CD4-positive, alpha-beta T cell (primary cell): Measurements from ENCODE around the gene CPEB1. TPM values are rescaled to one million over a fixed set of nuclear protein-coding genes. Genes with fewer than 3 reads are reported as not detected.
A peak's percentile ranks its signal among the peaks of the same experiment; 100 is the strongest.
"Not testable (repeated sequence)": the region's sequence is repeated elsewhere in the genome, so short reads cannot be mapped to it uniquely, and the experiment has no call there.

Experiments used
- ATAC-seq: fragments of 200-7000 bp; cut with Tn5 transposase; one replicate; pipeline ENCODE4 v1.10.0; 2022; ENCODE audit warnings: mild to moderate bottlenecking; ENCODE audit not compliant: poor library complexity
- CTCF ChIA-PET: fragments of 350-600 bp; sonication (Branson Sonifier 250); formaldehyde crosslinking; loops from one replicate; lab custom pipeline; 2021; ENCODE audit warnings: antibody characterized with exemption, inconsistent platforms; lab: Charles Lee
- POLR2A ChIA-PET: fragments of 350-600 bp; sonication (Branson Sonifier 250); formaldehyde crosslinking; loops from one replicate; lab custom pipeline; 2021; ENCODE audit warnings: antibody characterized with exemption, inconsistent platforms; lab: Charles Lee
- DNase-seq, 14 experiments: peaks; one replicate each; pipeline ENCODE4 v3.0.0-alpha.2; 2013 to 2020; ENCODE audit warnings: mixed read lengths in 2 of 14
- H3K27ac ChIP-seq, 2 donors: one replicate each; pipeline versions ENCODE4 v1.5.1 to v1.7.0; 2013; ENCODE audit warnings: low read length in 2 of 2, low read depth in 1 of 2, mild to moderate bottlenecking in 1 of 2
- H3K27me3 ChIP-seq, 2 experiments: 1 replicate in 1 of 2; 2 replicates in 1 of 2; pipeline versions ENCODE4 v1.6.1 to v1.7.0; 2013; ENCODE audit warnings: low read length in 2 of 2, control low read depth in 1 of 2, mild to moderate bottlenecking in 1 of 2, moderate library complexity in 1 of 2; ENCODE audit not compliant: insufficient read depth in 2 of 2, control insufficient read depth in 1 of 2
- H3K36me3 ChIP-seq: one replicate; pipeline ENCODE4 v1.6.1; 2013; ENCODE audit warnings: low read length, control low read depth; ENCODE audit not compliant: insufficient read depth
- H3K4me1 ChIP-seq: one replicate; pipeline ENCODE4 v1.6.1; 2013; ENCODE audit warnings: low read length, control low read depth; ENCODE audit not compliant: insufficient read depth
- H3K4me3 ChIP-seq: one replicate; pipeline ENCODE4 v1.5.1; 2013; ENCODE audit warnings: mild to moderate bottlenecking, low read length, moderate library complexity
- H3K9me3 ChIP-seq, 2 experiments: 1 replicate in 1 of 2; 2 replicates in 1 of 2; pipeline versions ENCODE4 v1.6.1 to v1.7.0; 2013; ENCODE audit warnings: low read length in 2 of 2, mild to moderate bottlenecking in 2 of 2, control low read depth in 1 of 2, moderate library complexity in 1 of 2; ENCODE audit not compliant: control insufficient read depth in 1 of 2, insufficient read depth in 1 of 2
- H3K27ac Mint-ChIP-seq: one replicate; pipeline ENCODE4 v1.8.0; 2020; ENCODE audit warnings: mixed read lengths
- H3K27me3 Mint-ChIP-seq: one replicate; pipeline ENCODE4 v1.8.0; 2021; ENCODE audit warnings: mixed read lengths
- H3K36me3 Mint-ChIP-seq: one replicate; pipeline ENCODE4 v1.8.0; 2021; ENCODE audit warnings: low read depth, mixed read lengths
- H3K4me1 Mint-ChIP-seq: one replicate; pipeline ENCODE4 v1.8.0; 2021; ENCODE audit warnings: low read depth, mixed read lengths
- H3K4me3 Mint-ChIP-seq: one replicate; pipeline ENCODE4 v1.8.0; 2020; ENCODE audit warnings: mild to moderate bottlenecking, mixed read lengths
- H3K9me3 Mint-ChIP-seq: one replicate; pipeline ENCODE4 v1.8.0; 2020; ENCODE audit warnings: mixed read lengths
- CTCF ChIP-seq: fragments of 200-600 bp; IDR thresholded peaks from one replicate; pipeline ENCODE4 v1.8.0; 2022; ENCODE audit warnings: antibody characterized with exemption, mild to moderate bottlenecking
- intact Hi-C, 2 experiments: fragments of 100-400 bp; cut with DNase I in 1 of 2; cut with micrococcal nuclease in 1 of 2; formaldehyde crosslinking; loops; one replicate each; pipeline versions ENCODE4 v1.15.1 to v1.9.0; 2023 to 2025; cut with DNase I, micrococcal nuclease
- total RNA-seq, 174 experiments: library from RNA in 2 of 174; stranded (reverse) in 2 of 174; gene quantifications; one replicate each; pipeline ENCODE4 v1.2.3 and lab custom pipeline; 2021 to 2026

Gene CPEB1
- total RNA-seq, 2 experiments from 2014 or later, result 0.19 to 0.61 TPM

- Histone ChIP-seq H3K36me3 (peaks cover 24% of the 10 kb centered on the region), H3K27me3 (no peaks in the 10 kb centered on the region), H3K4me1 (peaks cover 7% of the 10 kb centered on the region), H3K4me3 (no peak overlapping the region), H3K27ac (no peak overlapping the region), H3K9me3 (no peaks in the 10 kb centered on the region)
- Mint-ChIP-seq H3K27ac (no peak overlapping the region), H3K4me1 (no peaks in the 10 kb centered on the region), H3K9me3 (no peaks in the 10 kb centered on the region), H3K27me3 (no peaks in the 10 kb centered on the region), H3K36me3 (peaks cover 42% of the 10 kb centered on the region), H3K4me3 (no peak overlapping the region)
- CTCF ChIA-PET, result interaction anchor here (1.3 to 3.2 kb wide), 2 partner anchors 10 to 469 kb away, joined by 8 to 58 read pairs; partner anchors contain the start of gene RPS17
- intact Hi-C loops, result no loop called here
- DNase-seq (peak in 1 of 14 experiments; percentile 14), ATAC-seq (no peak)
- POLR2A ChIA-PET, result interaction anchor here (1.1 to 3.8 kb wide), 2 partner anchors 9 to 149 kb away, joined by 3 to 54 read pairs; partner anchors contain the start of gene RPS17
- no peak for TF ChIP-seq CTCF
These were observed 115.4 kb downstream of the CPEB1 start for GRCh38 chr15:82531496-82532382.

- CTCF ChIA-PET, result interaction anchor here (0.6 to 3.2 kb wide), 10 partner anchors 11 to 480 kb away, joined by 3 to 58 read pairs (median 3); partner anchors contain the start of gene RPS17
- Histone ChIP-seq H3K4me3 (peak overlapping the region; percentile 46), H3K9me3 (no peaks in the 10 kb centered on the region), H3K27ac (no peak overlapping the region), H3K36me3 (peaks cover 14% of the 10 kb centered on the region), H3K27me3 (no peaks in the 10 kb centered on the region), H3K4me1 (peaks cover 7% of the 10 kb centered on the region)
- Mint-ChIP-seq H3K4me1 (no peaks in the 10 kb centered on the region), H3K27me3 (no peaks in the 10 kb centered on the region), H3K9me3 (no peaks in the 10 kb centered on the region), H3K36me3 (peaks cover 33% of the 10 kb centered on the region), H3K27ac (no peak overlapping the region), H3K4me3 (peak overlapping the region; percentile 77)
- TF ChIP-seq CTCF, result peak; percentile 88
- POLR2A ChIA-PET, result interaction anchor here (0.7 to 3.8 kb wide), 3 partner anchors 10 to 455 kb away, joined by 3 to 54 read pairs (median 3); partner anchors contain the start of genes RAMAC and RPS17
- ATAC-seq (peak; percentile 94), DNase-seq (peak; percentile 41 to 84 (median 64))
- intact Hi-C loops, result no loop called here
These were observed 116.4 kb downstream of the CPEB1 start for GRCh38 chr15:82530606-82531379.

- ChIA-PET POLR2A (interaction anchor here (3.8 kb wide), 1 partner anchor 10 kb away, joined by 54 read pairs; the partner anchor contains the start of gene RPS17), CTCF (interaction anchor here (1.4 to 3.2 kb wide), 3 partner anchors 11 to 281 kb away, joined by 4 to 58 read pairs (median 7); partner anchors contain the start of gene RPS17)
- TF ChIP-seq CTCF, result no peak
- H3K27ac Mint-ChIP-seq, result no peak overlapping the region
- H3K9me3 Mint-ChIP-seq, result no peaks in the 10 kb centered on the region
- H3K27me3 Mint-ChIP-seq, result no peaks in the 10 kb centered on the region
- no peak overlapping the region for H3K27ac ChIP-seq
- H3K9me3 ChIP-seq, result no peaks in the 10 kb centered on the region
- H3K36me3 Mint-ChIP-seq, result peaks cover 25% of the 10 kb centered on the region
- H3K27me3 ChIP-seq, result no peaks in the 10 kb centered on the region
- ATAC-seq (no peak), DNase-seq (no peak)
- no peak overlapping the region for H3K4me3 ChIP-seq
- no peaks in the 10 kb centered on the region for H3K4me1 Mint-ChIP-seq
- no peak overlapping the region for H3K4me3 Mint-ChIP-seq
- intact Hi-C loops, result no loop called here
- peaks cover 7% of the 10 kb centered on the region for H3K4me1 ChIP-seq
- peaks cover 11% of the 10 kb centered on the region for H3K36me3 ChIP-seq
These were observed 117.2 kb downstream of the CPEB1 start for GRCh38 chr15:82530006-82530405.

- H3K9me3 Mint-ChIP-seq, H3K4me3 Mint-ChIP-seq, intact Hi-C loops, H3K27ac ChIP-seq, H3K36me3 ChIP-seq, H3K4me1 ChIP-seq, H3K4me1 Mint-ChIP-seq, H3K27me3 ChIP-seq, H3K4me3 ChIP-seq, H3K27me3 Mint-ChIP-seq, DNase-seq, CTCF ChIA-PET, H3K36me3 Mint-ChIP-seq, POLR2A ChIA-PET, H3K27ac Mint-ChIP-seq, ATAC-seq, H3K9me3 ChIP-seq: not testable (repeated sequence)
These were observed 133.6 kb downstream of the CPEB1 start for GRCh38 chr15:82513587-82513986.
